ENCODE measurements around the gene STK16. TPM values are rescaled to one million over a fixed set of nuclear protein-coding genes. Genes with fewer than 3 reads are reported as not detected.

Gene STK16
- total and polyA plus RNA-seq, 2 of the 13 experiments (the other 11 are each of a cell fraction or from before 2014, with no cell fraction given): 28.0 to 50.9 TPM

DNA sequence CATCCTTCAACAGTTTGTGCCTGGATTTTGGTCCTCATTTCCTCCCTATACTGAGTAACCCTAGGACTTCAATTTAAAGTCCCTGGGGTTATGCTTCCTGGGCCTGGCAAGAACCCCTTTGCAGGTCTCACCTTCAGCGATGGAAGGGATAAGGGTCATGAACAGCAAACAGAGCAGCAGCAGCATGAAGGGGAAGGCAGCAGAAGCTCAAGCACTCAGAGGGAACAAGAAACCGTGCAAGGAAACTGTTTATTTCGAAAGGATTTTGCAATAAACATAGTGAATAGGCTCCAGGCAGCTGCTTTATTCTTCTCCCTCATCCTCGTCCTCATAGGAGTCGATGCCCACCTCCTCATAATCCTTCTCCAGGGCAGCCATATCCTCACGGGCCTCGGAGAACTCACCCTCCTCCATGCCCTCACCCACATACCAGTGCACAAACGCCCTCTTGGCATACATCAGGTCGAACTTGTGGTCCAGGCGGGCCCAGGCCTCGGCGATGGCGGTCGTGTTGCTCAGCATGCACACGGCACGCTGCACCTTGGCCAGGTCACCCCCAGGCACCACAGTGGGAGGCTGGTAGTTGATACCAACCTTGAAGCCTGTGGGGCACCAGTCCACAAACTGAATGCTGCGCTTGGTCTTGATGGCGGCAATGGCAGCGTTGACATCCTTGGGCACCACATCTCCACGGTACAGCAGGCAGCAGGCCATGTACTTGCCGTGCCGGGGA lies 4.9 kb downstream of the STK16 start (continued):
- TF ChIP-seq GMEB2 (CRISPR knock-in tag; IDR thresholded peaks at IDR 0.05; ENCODE audit: low read depth) (no peak), ZNF724P (CRISPR knock-in tag; IDR thresholded peaks at IDR 0.05; ENCODE audit: borderline replicate concordance) (no peak)

GRCh38 chr2:219251656-219252055 lies 6.4 kb downstream of the STK16 start:
- Histone ChIP-seq H3K36me3 (replicated peaks in 1 of 2; ENCODE audit: control insufficient read depth in 1 of 2, insufficient read depth in 2 of 2, low read length in 2 of 2) (peaks cover 1 to 13% of the 10 kb centered on the region in 2 experiments; a peak in 4 of 5 replicates), H3K9me3 (ENCODE audit: low read length) (no peaks in the 10 kb centered on the region), H3K4me3 (replicated peaks in 1 of 3; ENCODE audit: insufficient read depth in 1 of 3, low read depth in 2 of 3, low read length in 3 of 3) (no peak overlapping the region), H3K79me2 (ENCODE audit: insufficient read depth, low read length) (peaks cover 3% of the 10 kb centered on the region), H3K27me3 (ENCODE audit: control insufficient read depth in 1 of 2, insufficient read depth in 2 of 2, low read length in 2 of 2) (peaks cover 2 to 33% of the 10 kb centered on the region in 2 experiments; a peak in 4 of 5 replicates), H2AFZ (ENCODE audit: low read length) (no peak overlapping the region), H3K9ac (ENCODE audit: insufficient read depth, low read depth, low read length) (no peak overlapping the region), H3K4me2 (ENCODE audit: low read depth, low read length) (no peak overlapping the region), H3K27ac (ENCODE audit: extremely low read length, insufficient read depth, low read length) (no peak overlapping the region), H3K4me1 (ENCODE audit: insufficient read depth, low read length) (peaks cover 75% of the 10 kb centered on the region), H4K20me1 (ENCODE audit: insufficient read depth, low read length) (no peaks in the 10 kb centered on the region)
- POLR2A ChIA-PET: interaction anchor here (0.7 to 5.7 kb wide), 4 partner anchors 9 to 44 kb away, joined by 3 to 73 read pairs (median 4); partner anchors contain the start of genes DNAJB2 and ZFAND2B
- no peak for TF ChIP-seq U2AF2 (IDR thresholded peaks at IDR 0.05; ENCODE audit: low read depth, low read length)
- ATAC-seq: no peak
- no peak for FAIRE-seq
- no peak for DNase-seq (ENCODE audit: low spot score)
- 93% methylated on average over 6 of the region's 6 CpGs for WGBS (ENCODE audit: low lambda C conversion rate)
- no TSS peak for BruUV-seq (replicated peaks)
- in situ Hi-C loops (cut with HindIII; ENCODE audit: extremely low pct_ligation_motif_present, low pct_unique_long_range_greater_than_20kb) (no loop called here), intact Hi-C loops (cut with micrococcal nuclease; ENCODE audit: unreplicated experiment) (no loop called here)
- CTCF ChIA-PET (ENCODE audit: low intra/inter-chr PET ratio, low total read pairs): no interaction called here
